H1 (cell line): ENCODE measurements around the gene KCNJ5. TPM values are rescaled to one million over a fixed set of nuclear protein-coding genes. Genes with fewer than 3 reads are reported as not detected.

Experiments used
- BCL11A ChIP-seq, 2 experiments: IDR thresholded peaks; one replicate each; pipeline ENCODE4 v1.6.1; 2011; ENCODE audit warnings: low read depth in 2 of 2, low read length in 2 of 2, mild to moderate bottlenecking in 2 of 2
- CEBPB ChIP-seq: IDR thresholded peaks from 2 replicates; pipeline ENCODE4 v1.6.1; 2012; ENCODE audit warnings: low read depth, low read length
- EGR1 ChIP-seq: IDR thresholded peaks from 2 replicates; pipeline ENCODE4 v1.6.1; 2011; ENCODE audit warnings: low read depth, low read length, borderline replicate concordance
- GABPA ChIP-seq: IDR thresholded peaks from 2 replicates; pipeline ENCODE4 v1.6.1; 2011; ENCODE audit warnings: mild to moderate bottlenecking, low read length, moderate library complexity, borderline replicate concordance; ENCODE audit not compliant: insufficient read depth
- HDAC2 ChIP-seq, 2 experiments: fragments of 300-600 bp in 1 of 2; sonication (generic) in 1 of 2; IDR thresholded peaks; 2 replicates each; pipeline ENCODE4 v1.6.1; 2011 to 2012; ENCODE audit warnings: low read depth in 2 of 2, low read length in 2 of 2, mild to moderate bottlenecking in 2 of 2, moderate library complexity in 2 of 2, borderline replicate concordance in 1 of 2, inconsistent platforms in 1 of 2
- JUN ChIP-seq: IDR thresholded peaks from 2 replicates; pipeline ENCODE4 v1.6.1; 2011; ENCODE audit warnings: low read depth, mild to moderate bottlenecking, improper control_type of control experiment, low read length
- SRF ChIP-seq: IDR thresholded peaks from 2 replicates; pipeline ENCODE4 v1.6.1; 2011; ENCODE audit warnings: mild to moderate bottlenecking, low read depth, low read length, moderate library complexity
- polyA plus RNA-seq, 7 experiments: library from polyadenylated mRNA; depleted of rRNA in 3 of 7; stranded (reverse) in 5 of 7; unstranded in 2 of 7; fragments of >200 nt in 5 of 7; fragments of 200-250 nt in 2 of 7; gene quantifications; 1 replicate in 5 of 7; 2 replicates in 1 of 7; 4 replicates in 1 of 7; pipeline versions ENCODE4 v1.2.1 to v1.2.3, GENCODE V29; 2011 to 2013; ENCODE audit warnings: missing spikeins in 2 of 7, mixed read lengths in 2 of 7
- total RNA-seq: library from RNA; stranded (reverse); fragmentation: NEBNext Ultra II Directional; extraction: Animal tissue kit (Norgen Biotek cat#: 25700); gene quantifications from 2 replicates; pipeline ENCODE4 v1.2.1, GENCODE V29; 2021
- TF ChIP-seq, protein P1 (sequence below): IDR thresholded peaks from 2 replicates; pipeline ENCODE4 v1.6.1; 2011; ENCODE audit warnings: low read depth, mild to moderate bottlenecking, low read length; ENCODE audit not compliant: insufficient read depth

KCNJ5 gene
- total and polyA plus RNA-seq, 2 of the 8 experiments (the other 6 are each of a cell fraction or from before 2014, with no cell fraction given) = 0.05 TPM; not detected in 1

DNA sequence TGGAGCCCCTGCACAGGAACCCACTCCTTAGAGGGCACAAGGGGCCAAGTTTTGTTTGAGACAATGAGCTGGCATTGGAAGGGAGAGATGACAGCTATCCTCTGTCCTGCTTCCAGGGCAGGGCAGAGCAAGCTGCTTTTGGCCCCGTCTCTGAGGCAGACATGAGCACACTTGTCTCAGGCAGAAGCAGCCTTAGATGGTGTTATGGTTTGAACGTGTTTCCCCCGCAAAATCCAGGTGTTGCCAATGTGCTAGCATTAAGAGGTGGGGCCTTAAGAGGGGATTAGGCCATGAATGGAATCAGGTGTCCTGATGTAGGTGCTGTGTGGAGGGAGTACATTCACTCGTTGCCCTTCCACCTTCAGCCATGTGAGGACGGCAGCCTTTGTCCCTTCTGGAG, 49.0 kb downstream of the KCNJ5 start (continued):
- TF ChIP-seq GABPA (no peak), CEBPB (no peak), EGR1 (no peak), HDAC2 (IDR thresholded peaks at IDR 0.05; ENCODE audit: borderline replicate concordance in 1 of 2, low read depth in 2 of 2, low read length in 2 of 2) (no peak), BCL11A (IDR thresholded peaks at IDR 0.05; ENCODE audit: low read depth in 2 of 2, low read length in 2 of 2) (no peak), JUN (no peak), SRF (no peak)
- TF ChIP-seq, protein P1, sequence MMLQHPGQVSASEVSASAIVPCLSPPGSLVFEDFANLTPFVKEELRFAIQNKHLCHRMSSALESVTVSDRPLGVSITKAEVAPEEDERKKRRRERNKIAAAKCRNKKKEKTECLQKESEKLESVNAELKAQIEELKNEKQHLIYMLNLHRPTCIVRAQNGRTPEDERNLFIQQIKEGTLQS = no peak
- TF ChIP-seq, all 59 proteins: peak for 0
